Measurements from ENCODE around the gene ARL2BP. TPM values are rescaled to one million over a fixed set of nuclear protein-coding genes. Genes with fewer than 3 reads are reported as not detected.

ARL2BP gene
- total RNA-seq, 1 experiment from 2014 or later, result 33.1 TPM

DNA sequence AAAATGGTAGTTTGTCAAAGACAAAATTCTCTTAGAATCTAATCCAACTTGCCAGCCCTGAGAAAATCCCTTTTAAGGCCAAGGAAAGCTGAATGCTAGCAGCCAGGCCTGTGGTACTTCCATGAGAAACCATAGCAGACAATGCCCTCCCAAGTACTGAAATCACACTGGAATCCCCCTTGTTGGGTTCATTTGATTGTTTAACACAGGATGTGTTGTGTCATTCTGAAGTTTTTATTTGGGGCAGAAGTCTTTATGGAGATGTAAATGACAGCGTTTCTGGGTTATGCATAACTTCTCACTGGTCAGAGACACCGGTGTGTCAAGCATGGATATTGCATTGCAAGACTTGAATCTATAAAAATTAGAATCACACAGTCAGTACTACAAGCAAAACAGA lies 6.0 kb upstream of the ARL2BP start:
- CTCF ChIA-PET, result no interaction called here
- POLR2A ChIA-PET (ENCODE audit: low non-redundant PET), result no interaction called here
- no peak for DNase-seq (ENCODE audit: low spot score)
- H3K4me1 ChIP-seq (ENCODE audit: insufficient read depth, low read length, poor library complexity, severe bottlenecking), result peaks cover 7% of the 10 kb centered on the region
- intact Hi-C loops (cut with micrococcal nuclease; ENCODE audit: unreplicated experiment), result no loop called here
- H3K27me3 ChIP-seq (replicated peaks; ENCODE audit: insufficient read depth, low read depth, low read length, poor library complexity), result no peaks in the 10 kb centered on the region
- TSS peak; percentile 21 for BruUV-seq (replicated peaks)
- H3K36me3 ChIP-seq (ENCODE audit: insufficient read depth, low read length, poor library complexity, severe bottlenecking), result peaks cover 32% of the 10 kb centered on the region
- no peak overlapping the region for H3K4me3 ChIP-seq (ENCODE audit: low read depth, low read length, poor library complexity, severe bottlenecking)
- no peak overlapping the region for H3K27ac ChIP-seq (ENCODE audit: low read depth, low read length, poor library complexity, severe bottlenecking)
- no peaks in the 10 kb centered on the region for H3K9me3 ChIP-seq (ENCODE audit: low read depth, low read length, poor library complexity, severe bottlenecking)
- TF ChIP-seq EZH2 (IDR thresholded peaks at IDR 0.05; ENCODE audit: borderline replicate concordance, low read depth, low read length, poor library complexity, severe bottlenecking), result no peak
- TF ChIP-seq CTCF (conservative IDR thresholded peaks at IDR 0.05; ENCODE audit: low read depth, low read length), result no peak

DNA sequence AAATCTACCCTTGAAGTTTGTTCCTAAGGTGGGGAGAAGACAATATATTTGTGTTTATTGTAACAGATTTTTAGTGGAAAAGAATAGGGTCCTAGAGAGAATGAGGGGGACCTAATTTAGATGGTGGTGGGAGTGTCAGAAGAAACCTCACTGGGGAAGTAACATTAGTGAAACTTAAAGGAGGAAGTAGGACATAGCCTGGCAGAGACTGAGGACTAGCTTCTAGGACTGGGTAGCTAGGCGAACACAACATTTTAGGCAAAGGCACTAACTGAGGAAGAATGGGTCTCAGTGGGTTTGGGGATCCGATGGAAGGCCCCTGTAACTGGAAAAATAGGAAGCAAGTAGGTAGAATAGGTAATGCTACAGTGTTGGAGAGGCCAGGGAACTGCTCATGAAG lies 4.2 kb upstream of the ARL2BP start:
- no peak for DNase-seq (ENCODE audit: low spot score)
- intact Hi-C loops (cut with micrococcal nuclease; ENCODE audit: unreplicated experiment), result no loop called here
- no peak overlapping the region for H3K27ac ChIP-seq (ENCODE audit: low read depth, low read length, poor library complexity, severe bottlenecking)
- H3K36me3 ChIP-seq (ENCODE audit: insufficient read depth, low read length, poor library complexity, severe bottlenecking), result peaks cover 22% of the 10 kb centered on the region
- CTCF ChIA-PET, result no interaction called here
- TF ChIP-seq EZH2 (IDR thresholded peaks at IDR 0.05; ENCODE audit: borderline replicate concordance, low read depth, low read length, poor library complexity, severe bottlenecking) (no peak), CTCF (conservative IDR thresholded peaks at IDR 0.05; ENCODE audit: low read depth, low read length) (no peak)
- peaks cover 8% of the 10 kb centered on the region for H3K4me1 ChIP-seq (ENCODE audit: insufficient read depth, low read length, poor library complexity, severe bottlenecking)
- POLR2A ChIA-PET (ENCODE audit: low non-redundant PET), result no interaction called here
- H3K4me3 ChIP-seq (ENCODE audit: low read depth, low read length, poor library complexity, severe bottlenecking), result no peak overlapping the region
- no TSS peak for BruUV-seq (replicated peaks)
- no peaks in the 10 kb centered on the region for H3K9me3 ChIP-seq (ENCODE audit: low read depth, low read length, poor library complexity, severe bottlenecking)
- H3K27me3 ChIP-seq (replicated peaks; ENCODE audit: insufficient read depth, low read depth, low read length, poor library complexity), result no peaks in the 10 kb centered on the region

- ChIA-PET POLR2A (ENCODE audit: low non-redundant PET) (no interaction called here), CTCF (no interaction called here)
- H3K4me3 ChIP-seq (ENCODE audit: low read depth, low read length, poor library complexity, severe bottlenecking), result no peak overlapping the region
Observed at GRCh38 chr16:57242650-57243049, 2.4 kb upstream of the ARL2BP start.

More at GRCh38 chr16:57242650-57243049, 2.4 kb upstream of the ARL2BP start:
- TF ChIP-seq EZH2 (IDR thresholded peaks at IDR 0.05; ENCODE audit: borderline replicate concordance, low read depth, low read length, poor library complexity, severe bottlenecking), result no peak
- no peak for TF ChIP-seq CTCF (conservative IDR thresholded peaks at IDR 0.05; ENCODE audit: low read depth, low read length)
- intact Hi-C loops (cut with micrococcal nuclease; ENCODE audit: unreplicated experiment), result no loop called here
- no peaks in the 10 kb centered on the region for H3K27me3 ChIP-seq (replicated peaks; ENCODE audit: insufficient read depth, low read depth, low read length, poor library complexity)
- peaks cover 6% of the 10 kb centered on the region for H3K4me1 ChIP-seq (ENCODE audit: insufficient read depth, low read length, poor library complexity, severe bottlenecking)
- DNase-seq (ENCODE audit: low spot score), result no peak
- no peaks in the 10 kb centered on the region for H3K9me3 ChIP-seq (ENCODE audit: low read depth, low read length, poor library complexity, severe bottlenecking)
- no TSS peak for BruUV-seq (replicated peaks)
- peaks cover 25% of the 10 kb centered on the region for H3K36me3 ChIP-seq (ENCODE audit: insufficient read depth, low read length, poor library complexity, severe bottlenecking)
- H3K27ac ChIP-seq (ENCODE audit: low read depth, low read length, poor library complexity, severe bottlenecking), result no peak overlapping the region
